SK-N-MC (cell line): ENCODE data around the gene PTH2.

Experiments
- EZH2 ChIP-seq: fragments of 200-600 bp; sonication (generic); IDR thresholded peaks from one replicate; pipeline ENCODE4 v1.6.1; 2017; ENCODE audit warnings: antibody characterized with exemption
- FOXP2 ChIP-seq: optimal IDR thresholded peaks from 2 replicates; pipeline ENCODE3; 2011; ENCODE audit warnings: mild to moderate bottlenecking, moderate library complexity; ENCODE audit not compliant: insufficient read depth; ENCODE audit errors: extremely low read length, control extremely low read depth
- POLR2AphosphoS5 ChIP-seq: IDR thresholded peaks from 2 replicates; pipeline ENCODE4 v1.6.1; 2012; ENCODE audit warnings: mild to moderate bottlenecking, low read depth, low read length, borderline replicate concordance

DNA sequence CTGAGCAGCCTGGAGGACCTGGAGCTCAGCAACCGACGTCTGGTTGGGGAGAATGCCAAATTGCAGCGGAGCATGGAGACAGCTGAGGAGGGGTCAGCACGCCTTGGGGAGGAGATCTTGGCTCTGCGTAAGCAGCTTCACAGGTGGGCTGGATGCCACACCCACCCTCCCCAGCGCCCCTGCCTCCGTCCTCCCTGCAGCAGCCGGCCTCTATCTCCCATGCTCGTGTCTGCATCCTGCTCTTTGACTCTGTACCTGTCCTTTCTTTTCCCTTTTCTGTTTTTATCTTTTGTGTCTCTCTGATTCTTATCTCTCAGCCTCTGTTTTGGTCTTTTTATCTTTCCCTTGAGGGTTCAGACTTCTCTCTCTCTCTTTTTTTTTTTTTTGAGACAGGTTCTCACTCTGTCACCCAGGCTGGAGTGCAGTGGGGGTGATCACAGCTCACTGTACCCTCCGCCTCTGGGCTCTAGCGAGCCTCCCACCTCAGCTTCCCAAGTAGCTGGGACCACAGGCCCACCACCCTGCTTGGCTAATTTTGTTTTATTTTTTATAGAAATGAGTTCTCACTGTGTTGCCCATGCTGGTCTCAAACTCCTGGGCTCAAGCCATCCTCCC, 25.1 kb downstream of the PTH2 start:
- TF ChIP-seq POLR2AphosphoS5 (no peak), EZH2 (no peak), FOXP2 (no peak)
